Stimulated activated CD4-positive, alpha-beta T cell treated with anti-CD3 and anti-CD28 coated beads, Interleukin-2, amount 100 ng/mL, for 4 hours (primary cell): ENCODE data around the gene SEPHS2.
A peak's percentile ranks its signal among the peaks of the same experiment; 100 is the strongest.

Experiments used
- DNase-seq: peaks from one replicate; pipeline ENCODE4 v3.0.0-alpha.2; 2020; ENCODE audit warnings: low read depth

The SEPHS2 gene

GRCh38 chr16:30429678-30430427 is 15.8 kb downstream of the SEPHS2 start, which contains the start of gene DCTPP1:
Gene DCTPP1 (minus strand): TSS chr16:30430030. CDS start chr16:30429980, 50 bp downstream.
- peak; percentile 97 for DNase-seq

GRCh38 chr16:30429418-30429677 is 16.3 kb downstream of the SEPHS2 start:
- no peak for DNase-seq

- no peak for DNase-seq
Measured at GRCh38 chr16:30428055-30428454, 17.6 kb downstream of the SEPHS2 start.

- DNase-seq: no peak
Measured at GRCh38 chr16:30421010-30421409, 24.7 kb downstream of the SEPHS2 start.

GRCh38 chr16:30418350-30419181 is 27.1 kb downstream of the SEPHS2 start:
- DNase-seq: no peak

DNA sequence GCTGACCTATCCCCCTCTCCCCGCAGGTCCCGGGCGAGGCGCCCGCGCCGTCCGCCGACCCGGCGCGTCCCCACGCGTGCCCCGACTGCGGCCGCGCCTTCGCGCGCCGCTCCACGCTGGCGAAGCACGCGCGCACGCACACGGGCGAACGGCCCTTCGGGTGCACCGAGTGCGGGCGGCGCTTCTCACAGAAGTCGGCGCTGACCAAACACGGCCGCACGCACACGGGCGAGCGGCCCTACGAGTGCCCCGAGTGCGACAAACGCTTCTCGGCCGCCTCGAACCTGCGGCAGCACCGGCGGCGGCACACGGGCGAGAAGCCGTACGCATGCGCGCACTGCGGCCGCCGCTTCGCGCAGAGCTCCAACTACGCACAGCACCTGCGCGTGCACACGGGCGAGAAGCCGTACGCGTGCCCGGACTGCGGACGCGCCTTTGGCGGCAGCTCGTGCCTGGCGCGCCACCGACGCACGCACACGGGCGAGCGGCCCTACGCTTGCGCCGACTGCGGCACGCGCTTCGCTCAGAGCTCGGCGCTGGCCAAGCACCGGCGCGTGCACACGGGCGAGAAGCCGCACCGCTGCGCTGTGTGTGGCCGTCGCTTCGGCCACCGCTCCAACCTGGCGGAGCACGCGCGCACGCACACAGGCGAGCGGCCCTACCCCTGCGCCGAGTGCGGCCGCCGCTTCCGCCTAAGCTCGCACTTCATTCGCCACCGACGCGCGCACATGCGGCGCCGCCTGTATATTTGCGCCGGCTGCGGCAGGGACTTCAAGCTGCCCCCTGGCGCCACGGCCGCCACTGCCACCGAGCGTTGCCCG is 27.9 kb downstream of the SEPHS2 start:
- peak; percentile 87 for DNase-seq

- no peak for DNase-seq
Measured at GRCh38 chr16:30416624-30417528, 28.8 kb downstream of the SEPHS2 start.

- DNase-seq: no peak
Measured at GRCh38 chr16:30416047-30416603, 29.5 kb downstream of the SEPHS2 start.

GRCh38 chr16:30414159-30414558 is 31.5 kb downstream of the SEPHS2 start:
- DNase-seq: no peak

GRCh38 chr16:30413112-30413806 is 32.4 kb downstream of the SEPHS2 start:
- no peak for DNase-seq

GRCh38 chr16:30409125-30410060 is 36.3 kb downstream of the SEPHS2 start:
- peak; percentile 87 for DNase-seq

DNA sequence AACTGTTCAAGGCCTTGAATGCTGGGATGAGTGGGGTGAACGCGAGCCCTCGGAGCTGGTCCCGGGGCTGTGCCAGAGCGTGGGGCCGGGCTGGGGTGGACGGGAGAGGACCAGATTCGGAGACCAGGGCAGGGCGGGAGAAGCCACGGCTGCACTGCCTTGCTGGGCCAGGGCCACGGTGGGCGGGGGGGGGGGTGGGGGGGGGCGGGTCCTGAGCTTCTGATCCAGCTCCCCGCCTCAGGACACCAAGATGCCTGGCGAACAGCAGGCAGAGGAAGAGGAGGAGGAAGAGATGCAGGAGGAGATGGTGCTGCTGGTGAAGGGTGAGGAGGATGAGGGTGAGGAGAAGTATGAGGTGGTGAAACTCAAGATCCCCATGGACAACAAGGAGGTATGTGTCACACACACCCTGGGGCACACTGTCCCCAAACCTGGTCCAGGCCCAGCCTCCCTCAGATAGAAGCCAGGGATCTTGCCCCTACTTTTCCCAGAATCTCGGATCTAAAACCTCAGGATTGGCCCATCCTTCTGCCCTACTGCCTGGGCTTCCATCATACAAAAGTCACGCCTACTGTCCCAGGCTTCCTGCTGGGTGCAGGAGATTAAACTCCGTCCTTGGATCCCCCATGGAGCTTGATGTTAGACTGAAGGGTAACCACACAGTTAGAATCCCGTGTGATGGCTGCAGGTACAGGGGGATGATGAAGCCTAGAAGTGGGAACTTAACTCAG is 37.7 kb downstream of the SEPHS2 start:
- DNase-seq: no peak

GRCh38 chr16:30407102-30407803 is 38.4 kb downstream of the SEPHS2 start, which contains the start of gene ZNF771:
Gene ZNF771 (plus strand): TSS chr16:30407606. CDS start chr16:30408054, 448 bp downstream.
- DNase-seq: peak; percentile 80

- DNase-seq: no peak
Measured at GRCh38 chr16:30406795-30407101, 38.9 kb downstream of the SEPHS2 start.

- DNase-seq: no peak
Measured at GRCh38 chr16:30401768-30402425, 43.8 kb downstream of the SEPHS2 start.

- DNase-seq: no peak
Measured at GRCh38 chr16:30399435-30400186, 46.1 kb downstream of the SEPHS2 start.
